Hepatocyte (in vitro differentiated cells): ENCODE data around the gene SLCO2B1.

Source experiments
- CTCF ChIP-seq: fragments of 200-600 bp; sonication (generic); IDR thresholded peaks from 2 replicates; pipeline ENCODE4 v1.5.1; 2016; ENCODE audit warnings: antibody characterized with exemption, mild to moderate bottlenecking; ENCODE audit not compliant: poor library complexity
- EZH2phosphoT487 ChIP-seq: fragments of 200-600 bp; sonication (generic); IDR thresholded peaks from one replicate; pipeline ENCODE4 v1.6.1; 2018; ENCODE audit warnings: antibody characterized with exemption, mild to moderate bottlenecking, low read depth, moderate library complexity; ENCODE audit not compliant: unreplicated experiment, severe bottlenecking

GRCh38 chr11:75246006-75246670, 95.2 kb downstream of the SLCO2B1 start:
- no peak for TF ChIP-seq CTCF
- no peak for TF ChIP-seq EZH2phosphoT487
